Thyroid gland (tissue), 4 donors: Measurements from ENCODE around the gene OMP. TPM values are rescaled to one million over a fixed set of nuclear protein-coding genes. Genes with fewer than 3 reads are reported as not detected.

Experiments
- DNase-seq, 2 donors: peaks; one replicate each; pipeline ENCODE4 v3.0.0-alpha.2; 2019
- H3K27ac ChIP-seq, 3 donors: fragments of 200-600 bp; sonication (generic); 1 replicate in 2 of 3; 2 replicates in 1 of 3; pipeline ENCODE4 v1.5.1; 2016 to 2019; ENCODE audit warnings: mild to moderate bottlenecking in 1 of 3, moderate library complexity in 1 of 3
- H3K27me3 ChIP-seq: fragments of 200-600 bp; sonication (generic); one replicate; pipeline ENCODE4 v1.5.1; 2019
- H3K36me3 ChIP-seq, 2 donors: fragments of 200-600 bp; sonication (generic); one replicate each; pipeline ENCODE4 v1.5.1; 2016 to 2019
- H3K4me1 ChIP-seq, 2 donors: fragments of 200-600 bp; sonication (generic); one replicate each; pipeline ENCODE4 v1.5.1; 2017 to 2019
- H3K4me3 ChIP-seq, 3 donors: fragments of 200-600 bp; sonication (generic); replicated peaks in 1 of 3; 1 replicate in 2 of 3; 2 replicates in 1 of 3; pipeline ENCODE4 v1.5.1; 2016; ENCODE audit warnings: mild to moderate bottlenecking in 1 of 3
- H3K9me3 ChIP-seq: fragments of 200-600 bp; sonication (generic); one replicate; pipeline ENCODE4 v1.5.1; 2017
- POLR2A ChIP-seq, 2 donors: fragments of 450-650 bp; IDR thresholded peaks; one replicate each; pipeline ENCODE4 v1.6.1; 2017; ENCODE audit warnings: antibody characterized with exemption in 2 of 2, mild to moderate bottlenecking in 2 of 2, moderate library complexity in 1 of 2
- WGBS, 2 donors: methylation state at CpG; one replicate each; pipeline ENCODE4 v1.1.5; 2017; 5-methylcytosine and 5-hydroxymethylcytosine counted together
- intact Hi-C: fragments of 100-400 bp; cut with DNase I; formaldehyde crosslinking; loops from one replicate; pipeline ENCODE4 v1.15.1; 2023
- total RNA-seq, 4 donors: library from RNA; depleted of rRNA; stranded (reverse); fragments of >200 nt; gene quantifications; one replicate each; pipeline ENCODE4 v1.2.3, GENCODE V29; 2016
- TF ChIP-seq, protein P1 (sequence below), 6 experiments: fragments of 200-600 bp in 3 of 6; fragments of 450-650 bp in 3 of 6; sonication (generic) in 3 of 6; IDR thresholded peaks; one replicate each; pipeline ENCODE4 v1.5.1; 2016 to 2019; ENCODE audit warnings: antibody characterized with exemption in 6 of 6, mild to moderate bottlenecking in 2 of 6, inconsistent platforms in 1 of 6, moderate library complexity in 1 of 6

The OMP gene
- total RNA-seq, 4 donors from 2014 or later: 2.3 TPM; not detected in 3

DNA sequence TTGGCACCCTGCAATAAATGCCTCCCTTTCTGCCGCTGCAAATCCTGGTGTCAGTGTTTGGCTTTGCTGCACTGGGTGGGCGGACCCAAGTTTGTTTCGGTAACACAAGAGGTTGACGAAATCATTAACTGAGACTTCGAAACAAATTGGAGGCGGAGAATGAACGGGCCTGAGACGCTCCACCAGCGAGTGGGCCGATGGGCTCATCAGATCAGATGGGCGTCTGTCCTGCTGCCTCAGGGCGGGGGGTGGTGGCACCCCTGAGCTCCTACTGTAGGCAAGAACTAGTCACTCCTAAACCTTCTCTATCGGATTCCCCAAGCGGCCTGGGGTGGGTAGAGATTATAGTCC, 36.8 kb upstream of the OMP start:
- peak overlapping the region; percentile 71 to 90 (median 71) for H3K4me3 ChIP-seq
- H3K4me1 ChIP-seq: peaks cover 4 to 8% of the 10 kb centered on the region in 2 donors
- TF ChIP-seq POLR2A (IDR thresholded peaks at IDR 0.05): peak in 1 of 2 donors; percentile 44
- TF ChIP-seq, protein P1, sequence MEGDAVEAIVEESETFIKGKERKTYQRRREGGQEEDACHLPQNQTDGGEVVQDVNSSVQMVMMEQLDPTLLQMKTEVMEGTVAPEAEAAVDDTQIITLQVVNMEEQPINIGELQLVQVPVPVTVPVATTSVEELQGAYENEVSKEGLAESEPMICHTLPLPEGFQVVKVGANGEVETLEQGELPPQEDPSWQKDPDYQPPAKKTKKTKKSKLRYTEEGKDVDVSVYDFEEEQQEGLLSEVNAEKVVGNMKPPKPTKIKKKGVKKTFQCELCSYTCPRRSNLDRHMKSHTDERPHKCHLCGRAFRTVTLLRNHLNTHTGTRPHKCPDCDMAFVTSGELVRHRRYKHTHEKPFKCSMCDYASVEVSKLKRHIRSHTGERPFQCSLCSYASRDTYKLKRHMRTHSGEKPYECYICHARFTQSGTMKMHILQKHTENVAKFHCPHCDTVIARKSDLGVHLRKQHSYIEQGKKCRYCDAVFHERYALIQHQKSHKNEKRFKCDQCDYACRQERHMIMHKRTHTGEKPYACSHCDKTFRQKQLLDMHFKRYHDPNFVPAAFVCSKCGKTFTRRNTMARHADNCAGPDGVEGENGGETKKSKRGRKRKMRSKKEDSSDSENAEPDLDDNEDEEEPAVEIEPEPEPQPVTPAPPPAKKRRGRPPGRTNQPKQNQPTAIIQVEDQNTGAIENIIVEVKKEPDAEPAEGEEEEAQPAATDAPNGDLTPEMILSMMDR (IDR thresholded peaks at IDR 0.05): no peak
- peak; percentile 55 to 63 for DNase-seq
- H3K27ac ChIP-seq: peak overlapping the region; percentile 60 to 68 (median 67)
- 11 to 25% methylated on average over 14 of the region's 14 CpGs for WGBS, 2 donors
- H3K27me3 ChIP-seq: no peaks in the 10 kb centered on the region
- no peaks in the 10 kb centered on the region for H3K9me3 ChIP-seq
- intact Hi-C loops: no loop called here
- H3K36me3 ChIP-seq: no peaks in the 10 kb centered on the region

DNA sequence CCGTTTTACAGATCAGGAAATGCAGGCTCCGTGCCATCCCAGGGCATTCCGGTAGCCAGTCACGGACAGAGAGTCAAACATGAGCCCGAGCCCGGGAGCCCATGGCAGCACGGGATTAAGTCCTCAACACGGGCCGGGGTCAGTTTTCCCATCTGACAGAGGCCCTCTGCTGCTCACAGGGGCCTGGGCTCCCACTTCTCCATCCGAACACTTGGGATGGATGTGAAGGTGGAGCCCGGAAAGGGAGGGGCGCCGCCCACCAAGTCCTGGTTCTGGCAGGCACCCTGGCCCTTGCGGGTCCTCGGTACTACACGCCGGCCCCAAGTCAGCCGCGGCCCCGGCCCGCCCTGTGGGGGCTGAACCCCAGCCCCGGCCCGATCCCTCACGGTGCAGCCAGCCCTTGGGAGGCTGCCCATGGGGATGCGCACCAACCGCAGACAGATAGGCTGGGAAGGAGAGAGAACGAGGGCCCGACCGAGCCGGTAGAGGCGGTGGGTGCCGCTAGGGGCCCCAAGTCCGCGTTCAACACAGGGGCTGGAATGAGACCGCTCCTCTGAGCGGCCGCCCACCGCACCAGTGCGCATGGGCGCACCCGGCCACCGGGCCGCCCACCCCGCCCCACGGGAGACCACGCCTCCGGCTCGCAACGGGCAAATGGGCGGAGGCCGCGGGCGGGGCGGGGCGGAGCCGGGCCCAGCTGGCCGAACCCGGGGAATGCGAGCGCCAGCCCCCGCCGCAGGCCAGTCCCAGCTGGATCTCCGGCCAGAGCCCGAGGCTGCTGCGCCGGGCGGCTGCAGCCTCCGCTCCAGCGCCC, 36.2 kb upstream of the OMP start, which contains the start of gene CAPN5:
Gene CAPN5 (plus strand): TSS at position 743 of the 814 bp plus-strand sequence. CDS start 17,916 bp downstream, outside the sequence.
- H3K27ac ChIP-seq: peak within 1 kb of the TSS; percentile 60 to 68 (median 67)
- intact Hi-C loops: no loop called here
- H3K4me1 ChIP-seq: peaks cover 4 to 8% of the 10 kb centered on the region in 2 donors
- no peaks in the 10 kb centered on the region for H3K9me3 ChIP-seq
- 3 to 7% methylated on average over 13 to 17 of the region's 69 CpGs for WGBS, 2 donors
- H3K4me3 ChIP-seq: peak within 1 kb of the TSS; percentile 71 to 90 (median 71)
- TF ChIP-seq, protein P1 (IDR thresholded peaks at IDR 0.05): peak in 3 of 6 experiments; percentile 21 to 49 (median 27)
- peak in 1 of 2 donors; percentile 93 for TF ChIP-seq POLR2A (IDR thresholded peaks at IDR 0.05)
- peak; percentile 94 for DNase-seq
- no peaks in the 10 kb centered on the region for H3K36me3 ChIP-seq
- H3K27me3 ChIP-seq: no peaks in the 10 kb centered on the region

DNA sequence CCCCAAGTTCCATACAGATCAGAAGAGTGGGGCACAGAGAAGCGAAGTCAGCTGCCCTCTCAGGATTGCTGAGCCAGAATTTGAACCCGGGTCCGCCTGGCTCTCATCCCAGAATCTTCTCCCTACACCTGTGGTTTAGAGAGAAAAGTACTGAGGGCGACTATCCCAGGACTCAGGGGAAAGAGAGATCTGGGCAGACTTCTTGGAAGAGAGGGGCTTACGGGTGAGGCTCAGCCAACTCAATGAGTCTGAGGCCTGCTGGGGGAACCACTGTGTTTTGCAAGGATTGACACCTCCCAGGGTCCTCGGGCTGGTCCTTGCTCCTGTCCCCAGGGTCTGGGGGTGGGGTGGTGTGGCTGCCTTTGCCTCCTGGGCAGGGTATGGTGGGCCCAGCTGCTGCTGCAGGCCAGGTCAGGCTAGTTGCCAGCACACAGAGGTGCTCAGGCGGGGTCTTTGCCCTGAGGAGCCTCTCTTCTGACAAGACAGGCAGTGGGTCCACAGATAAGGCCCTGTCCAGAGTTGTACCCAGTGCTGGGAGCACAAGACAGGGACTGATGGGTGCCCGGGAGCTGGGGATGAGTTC, 34.7 kb upstream of the OMP start:
- DNase-seq: no peak
- H3K36me3 ChIP-seq: no peaks in the 10 kb centered on the region
- TF ChIP-seq POLR2A (IDR thresholded peaks at IDR 0.05): no peak
- TF ChIP-seq, protein P1 (IDR thresholded peaks at IDR 0.05): no peak
- no peaks in the 10 kb centered on the region for H3K27me3 ChIP-seq
- H3K4me3 ChIP-seq: no peak overlapping the region
- H3K4me1 ChIP-seq: peaks cover 4 to 21% of the 10 kb centered on the region in 2 donors
- no peaks in the 10 kb centered on the region for H3K9me3 ChIP-seq
- no peak overlapping the region for H3K27ac ChIP-seq
- 86 to 90% methylated on average over 6 to 7 of the region's 8 CpGs for WGBS, 2 donors
- intact Hi-C loops: no loop called here

DNA sequence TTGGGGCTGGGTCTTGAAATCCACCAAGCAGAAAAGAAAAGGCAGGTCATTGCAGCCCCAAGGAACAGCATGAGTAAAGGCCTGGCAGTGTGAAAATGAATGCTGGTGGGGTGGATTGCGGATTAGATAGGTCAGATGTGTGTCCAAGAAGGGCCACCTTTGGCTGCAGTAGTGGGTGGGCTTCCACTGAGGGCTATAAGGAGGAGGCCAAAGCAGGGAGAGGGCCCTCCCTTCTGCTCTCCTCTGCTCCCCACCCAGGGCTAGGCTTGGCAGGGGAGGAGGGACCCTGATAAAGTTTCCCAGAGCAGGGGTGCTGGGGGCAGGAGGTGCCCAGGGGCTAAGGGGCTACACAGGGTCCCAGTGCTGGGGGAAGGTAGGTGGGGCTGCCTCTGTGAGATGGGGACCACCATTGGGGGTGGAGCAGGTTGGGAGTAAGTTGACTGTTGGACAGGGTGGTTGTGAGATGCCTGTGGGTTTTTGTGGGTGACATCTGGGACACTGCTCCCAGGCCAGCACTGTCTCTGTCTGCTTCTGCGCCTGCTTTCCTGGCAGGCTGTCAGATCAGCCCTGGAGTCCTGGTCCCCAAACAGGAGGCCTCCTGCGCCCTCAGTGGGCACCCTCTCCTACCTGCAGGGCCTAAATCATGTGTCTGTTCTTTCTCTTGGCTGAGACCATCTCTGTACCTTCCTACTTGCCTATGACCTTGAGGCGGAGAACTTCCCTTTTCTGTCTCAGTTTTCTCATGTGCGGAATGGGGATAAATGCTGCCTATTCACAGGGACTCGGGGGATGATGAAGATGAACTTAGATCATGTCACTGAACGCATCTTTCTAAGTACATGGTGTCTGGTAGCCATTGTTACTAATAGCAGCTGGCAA, 33.9 kb upstream of the OMP start:
- H3K4me1 ChIP-seq: peaks cover 4 to 29% of the 10 kb centered on the region in 2 donors
- DNase-seq: no peak
- H3K27me3 ChIP-seq: no peaks in the 10 kb centered on the region
- no peaks in the 10 kb centered on the region for H3K36me3 ChIP-seq
- intact Hi-C loops: no loop called here
- TF ChIP-seq, protein P1 (IDR thresholded peaks at IDR 0.05): no peak
- no peak overlapping the region for H3K4me3 ChIP-seq
- WGBS, 2 donors: 88 to 97% methylated on average over 7 of the region's 7 CpGs
- no peak overlapping the region for H3K27ac ChIP-seq
- no peaks in the 10 kb centered on the region for H3K9me3 ChIP-seq
